ENCODE data around the gene RIMS4. TPM values are rescaled to one million over a fixed set of nuclear protein-coding genes. Genes with fewer than 3 reads are reported as not detected.

Gene RIMS4
- polyA plus RNA-seq, 1 donor: 0.52 TPM

- no peak for DNase-seq
These were observed 108.5 kb downstream of the RIMS4 start for GRCh38 chr20:44701858-44702256.

Other genes starting within 250 kb of the RIMS4 start
- 54.1 TPM for gene PKIG, start 228.0 kb downstream of the RIMS4 start, polyA plus RNA-seq (ENCODE audit: insufficient read length)
- gene ADA, start 158.8 kb downstream of the RIMS4 start, polyA plus RNA-seq (ENCODE audit: insufficient read length): 6.5 TPM
- gene CCN5, start 95.2 kb downstream of the RIMS4 start, polyA plus RNA-seq (ENCODE audit: insufficient read length): 0.28 TPM
- gene KCNK15, start 64.7 kb downstream of the RIMS4 start, polyA plus RNA-seq (ENCODE audit: insufficient read length): 0.07 TPM
- gene YWHAB, start 75.2 kb upstream of the RIMS4 start, polyA plus RNA-seq (ENCODE audit: insufficient read length): 236 TPM
- gene PABPC1L, start 99.5 kb upstream of the RIMS4 start, polyA plus RNA-seq (ENCODE audit: insufficient read length): 105 TPM
- 40.4 TPM for gene TOMM34, start 149.9 kb upstream of the RIMS4 start, polyA plus RNA-seq (ENCODE audit: insufficient read length)
- gene STK4, start 156.0 kb upstream of the RIMS4 start, polyA plus RNA-seq (ENCODE audit: insufficient read length): 22.8 TPM

Measured in left kidney (tissue), 2 donors.